Thoracic aorta (tissue), 2 donors: ENCODE results near the gene MTFR1L. TPM values are rescaled to one million over a fixed set of nuclear protein-coding genes. Genes with fewer than 3 reads are reported as not detected.

Experiments
- ATAC-seq: fragments of 150-250 bp; one replicate; pipeline ENCODE4 v1.8.0; 2017; ENCODE audit warnings: low read depth; ENCODE audit not compliant: insufficient number of reproducible peaks, low FRiP score
- DNase-seq: peaks from one replicate; pipeline ENCODE4 v3.0.0-alpha.2; 2020; ENCODE audit warnings: low spot score
- H3K27ac ChIP-seq, 2 donors: fragments of 200-600 bp; sonication (generic); 1 replicate in 1 of 2; 2 replicates in 1 of 2; pipeline ENCODE4 v1.5.1; 2016; ENCODE audit warnings: mild to moderate bottlenecking in 2 of 2, moderate library complexity in 2 of 2
- H3K27me3 ChIP-seq: fragments of 200-600 bp; sonication (generic); replicated peaks from 2 replicates; pipeline ENCODE4 v1.6.0; 2016; ENCODE audit warnings: mild to moderate bottlenecking; ENCODE audit not compliant: insufficient read depth
- H3K36me3 ChIP-seq: fragments of 200-600 bp; sonication (generic); one replicate; pipeline ENCODE4 v1.5.1; 2016
- H3K4me1 ChIP-seq, 2 donors: fragments of 200-600 bp; sonication (generic); 1 replicate in 1 of 2; 2 replicates in 1 of 2; pipeline versions ENCODE4 v1.5.1 to v1.6.0; 2016; ENCODE audit warnings: low read depth in 2 of 2, mild to moderate bottlenecking in 1 of 2; ENCODE audit not compliant: control insufficient read depth in 1 of 2
- H3K4me3 ChIP-seq: fragments of 200-600 bp; sonication (generic); 2 replicates; pipeline ENCODE4 v1.5.1; 2016; ENCODE audit warnings: mild to moderate bottlenecking
- H3K9me3 ChIP-seq: fragments of 200-600 bp; sonication (generic); 2 replicates; pipeline ENCODE4 v1.5.1; 2016
- CTCF ChIP-seq: fragments of 200-600 bp; sonication (generic); IDR thresholded peaks from one replicate; pipeline ENCODE4 v1.5.1; 2019; ENCODE audit warnings: antibody characterized with exemption
- total RNA-seq, 2 donors: library from RNA; depleted of rRNA; stranded (reverse); fragments of >200 nt; gene quantifications; one replicate each; pipeline versions ENCODE4 v1.1.0 to v1.2.3, GENCODE V29; 2016

The MTFR1L gene
- total RNA-seq, 2 donors from 2014 or later: 63.4 to 81.9 TPM

GRCh38 chr1:25869909-25870606, 50.3 kb downstream of the MTFR1L start:
- ATAC-seq (no peak), DNase-seq (no peak)
- Histone ChIP-seq H3K36me3 (no peaks in the 10 kb centered on the region), H3K4me3 (no peak overlapping the region), H3K9me3 (no peaks in the 10 kb centered on the region), H3K4me1 (peaks cover 3 to 33% of the 10 kb centered on the region in 2 donors), H3K27me3 (no peaks in the 10 kb centered on the region), H3K27ac (no peak overlapping the region)
- TF ChIP-seq CTCF: no peak

GRCh38 chr1:25870614-25871013, 50.9 kb downstream of the MTFR1L start:
- Histone ChIP-seq H3K36me3 (no peaks in the 10 kb centered on the region), H3K27me3 (no peaks in the 10 kb centered on the region), H3K4me1 (peaks cover 3 to 33% of the 10 kb centered on the region in 2 donors), H3K9me3 (no peaks in the 10 kb centered on the region), H3K27ac (no peak overlapping the region), H3K4me3 (no peak overlapping the region)
- ATAC-seq (no peak), DNase-seq (no peak)
- no peak for TF ChIP-seq CTCF

- peaks cover 3 to 33% of the 10 kb centered on the region in 2 donors for H3K4me1 ChIP-seq
- no peak overlapping the region for H3K27ac ChIP-seq
- DNase-seq: no peak
- H3K27me3 ChIP-seq: no peaks in the 10 kb centered on the region
- TF ChIP-seq CTCF: no peak
- no peak overlapping the region for H3K4me3 ChIP-seq
- no peaks in the 10 kb centered on the region for H3K9me3 ChIP-seq
- no peaks in the 10 kb centered on the region for H3K36me3 ChIP-seq
- ATAC-seq: no peak
Measured at GRCh38 chr1:25871086-25871703, 51.4 kb downstream of the MTFR1L start.

- no peak overlapping the region for H3K4me3 ChIP-seq
- ATAC-seq (no peak), DNase-seq (no peak)
- H3K27me3 ChIP-seq: no peaks in the 10 kb centered on the region
- peaks cover 3 to 33% of the 10 kb centered on the region in 2 donors for H3K4me1 ChIP-seq
- TF ChIP-seq CTCF: no peak
- no peak overlapping the region for H3K27ac ChIP-seq
- H3K9me3 ChIP-seq: no peaks in the 10 kb centered on the region
- H3K36me3 ChIP-seq: no peaks in the 10 kb centered on the region
Measured at GRCh38 chr1:25871704-25872494, 52.1 kb downstream of the MTFR1L start.

- Histone ChIP-seq H3K27ac (no peak overlapping the region), H3K36me3 (no peaks in the 10 kb centered on the region), H3K4me1 (peaks cover 3 to 33% of the 10 kb centered on the region in 2 donors), H3K9me3 (no peaks in the 10 kb centered on the region), H3K4me3 (no peak overlapping the region), H3K27me3 (no peaks in the 10 kb centered on the region)
- ATAC-seq (no peak), DNase-seq (no peak)
- TF ChIP-seq CTCF: no peak
Measured at GRCh38 chr1:25872713-25873112, 53.0 kb downstream of the MTFR1L start.
